Progenitor cell of endocrine pancreas (in vitro differentiated cells): ENCODE data around the gene S1PR4. TPM values are rescaled to one million over a fixed set of nuclear protein-coding genes. Genes with fewer than 3 reads are reported as not detected.
"Not testable (repeated sequence)": the region's sequence is repeated elsewhere in the genome, so short reads cannot be mapped to it uniquely, and the experiment has no call there.

Experiments
- DNase-seq: peaks from one replicate; pipeline ENCODE4 v3.0.0; 2021; ENCODE audit warnings: low spot score; ENCODE audit not compliant: unreplicated experiment
- H3K27ac Mint-ChIP-seq: 2 replicates; pipeline ENCODE4 v1.8.0; 2021; ENCODE audit warnings: mild to moderate bottlenecking, moderate library complexity, mixed read lengths
- H3K27me3 Mint-ChIP-seq: 2 replicates; pipeline ENCODE4 v1.8.0; 2021; ENCODE audit warnings: mixed read lengths
- H3K36me3 Mint-ChIP-seq: 2 replicates; pipeline ENCODE4 v1.8.0; 2022; ENCODE audit warnings: mixed read lengths; ENCODE audit not compliant: insufficient read depth
- H3K4me1 Mint-ChIP-seq: 2 replicates; pipeline ENCODE4 v1.8.0; 2021; ENCODE audit warnings: low read depth, mixed read lengths
- H3K4me3 Mint-ChIP-seq: 2 replicates; pipeline ENCODE4 v1.8.0; 2021; ENCODE audit warnings: low read depth, mild to moderate bottlenecking, moderate library complexity, mixed read lengths
- H3K9me3 Mint-ChIP-seq: 2 replicates; pipeline ENCODE4 v1.8.0; 2021; ENCODE audit warnings: low read depth, mixed read lengths
- CTCF ChIP-seq: fragments of 200-600 bp; sonication (generic); IDR thresholded peaks from one replicate; pipeline ENCODE4 v1.5.0; 2021; ENCODE audit warnings: antibody characterized with exemption, mild to moderate bottlenecking; ENCODE audit not compliant: unreplicated experiment
- total RNA-seq: library from RNA; stranded (reverse); gene quantifications from 2 replicates; pipeline ENCODE4 v1.2.1, GENCODE V29; 2021

Gene S1PR4
- total RNA-seq, 1 donor from 2014 or later, result not detected

- no peak for DNase-seq
- no peaks in the 10 kb centered on the region for H3K9me3 Mint-ChIP-seq
- no peak overlapping the region for H3K27ac Mint-ChIP-seq
- peaks cover 3% of the 10 kb centered on the region for H3K36me3 Mint-ChIP-seq
- TF ChIP-seq CTCF, result no peak
- H3K4me1 Mint-ChIP-seq, result peaks cover 15% of the 10 kb centered on the region
- H3K27me3 Mint-ChIP-seq, result no peaks in the 10 kb centered on the region
- peak overlapping the region; percentile 52 for H3K4me3 Mint-ChIP-seq
Measured at GRCh38 chr19:3188627-3189596, 10.3 kb downstream of the S1PR4 start.

- no peak for DNase-seq
- Mint-ChIP-seq H3K36me3 (peaks cover 7% of the 10 kb centered on the region), H3K4me3 (no peak overlapping the region), H3K27me3 (no peaks in the 10 kb centered on the region), H3K9me3 (no peaks in the 10 kb centered on the region), H3K4me1 (peaks cover 13% of the 10 kb centered on the region), H3K27ac (no peak overlapping the region)
- no peak for TF ChIP-seq CTCF
Measured at GRCh38 chr19:3189702-3190469, 11.3 kb downstream of the S1PR4 start.

GRCh38 chr19:3190470-3190770 lies 11.9 kb downstream of the S1PR4 start:
- no peaks in the 10 kb centered on the region for H3K9me3 Mint-ChIP-seq
- no peaks in the 10 kb centered on the region for H3K27me3 Mint-ChIP-seq
- peaks cover 7% of the 10 kb centered on the region for H3K36me3 Mint-ChIP-seq
- H3K4me3 Mint-ChIP-seq, result no peak overlapping the region
- H3K27ac Mint-ChIP-seq, result no peak overlapping the region
- peaks cover 11% of the 10 kb centered on the region for H3K4me1 Mint-ChIP-seq
- no peak for DNase-seq
- TF ChIP-seq CTCF, result no peak

GRCh38 chr19:3190921-3191805 lies 12.6 kb downstream of the S1PR4 start:
- TF ChIP-seq CTCF, result no peak
- H3K9me3 Mint-ChIP-seq, result no peaks in the 10 kb centered on the region
- peak overlapping the region; percentile 92 for H3K27ac Mint-ChIP-seq
- peaks cover 10% of the 10 kb centered on the region for H3K4me1 Mint-ChIP-seq
- H3K27me3 Mint-ChIP-seq, result no peaks in the 10 kb centered on the region
- no peak for DNase-seq
- H3K36me3 Mint-ChIP-seq, result peaks cover 7% of the 10 kb centered on the region
- H3K4me3 Mint-ChIP-seq, result no peak overlapping the region

- DNase-seq, H3K9me3 Mint-ChIP-seq, H3K36me3 Mint-ChIP-seq, H3K27me3 Mint-ChIP-seq, H3K27ac Mint-ChIP-seq, H3K4me3 Mint-ChIP-seq, H3K4me1 Mint-ChIP-seq: not testable (repeated sequence)
Measured at GRCh38 chr19:3191806-3192104, 13.2 kb downstream of the S1PR4 start.
